ENCODE data around the gene MLYCD. TPM values are rescaled to one million over a fixed set of nuclear protein-coding genes. Genes with fewer than 3 reads are reported as not detected.

Gene MLYCD
- total and polyA plus RNA-seq, 8 donors: 4.3 to 11.2 (median 8.9) TPM

GRCh38 chr16:83973077-83973476 is 74.2 kb downstream of the MLYCD start:
- 80 to 81% methylated on average over 10 of the region's 10 CpGs for WGBS, 2 donors
- intact Hi-C loops (cut with DNase I): no loop called here
- peak in 1 of 6 donors; percentile 27 for DNase-seq

GRCh38 chr16:83973581-83974385 is 74.9 kb downstream of the MLYCD start:
- 80 to 83% methylated on average over 22 of the region's 22 CpGs for WGBS, 2 donors
- Histone ChIP-seq H3K36me3 (no peaks in the 10 kb centered on the region), H3K27me3 (no peaks in the 10 kb centered on the region), H3K4me3 (no peak overlapping the region), H3K9me3 (no peaks in the 10 kb centered on the region), H3K27ac (no peak overlapping the region), H3K4me1 (no peaks in the 10 kb centered on the region)
- ATAC-seq (no peak), FAIRE-seq (no peak), DNase-seq (peak in 1 of 6 donors; percentile 23)
- no peak for TF ChIP-seq CTCF (IDR thresholded peaks at IDR 0.05)
- intact Hi-C loops (cut with DNase I): no loop called here

More at GRCh38 chr16:83973077-83973476, 74.2 kb downstream of the MLYCD start:
- Histone ChIP-seq H3K4me3 (no peak overlapping the region), H3K9me3 (no peaks in the 10 kb centered on the region), H3K4me1 (no peaks in the 10 kb centered on the region), H3K27ac (no peak overlapping the region), H3K36me3 (no peaks in the 10 kb centered on the region), H3K27me3 (no peaks in the 10 kb centered on the region)
- FAIRE-seq (no peak), ATAC-seq (no peak)
- TF ChIP-seq CTCF (IDR thresholded peaks at IDR 0.05): no peak

- intact Hi-C loops (cut with DNase I): no loop called here
- H3K36me3 ChIP-seq: no peaks in the 10 kb centered on the region
These were observed 75.6 kb downstream of the MLYCD start for GRCh38 chr16:83974475-83974874.

GRCh38 chr16:83975590-83976260 is 76.8 kb downstream of the MLYCD start:
- intact Hi-C loops (cut with DNase I): no loop called here
- TF ChIP-seq CTCF (IDR thresholded peaks at IDR 0.05): no peak
- ATAC-seq (no peak), DNase-seq (peak in 1 of 6 donors; percentile 44), FAIRE-seq (no peak)
- Histone ChIP-seq H3K9me3 (no peaks in the 10 kb centered on the region), H3K4me1 (no peaks in the 10 kb centered on the region), H3K27ac (no peak overlapping the region), H3K27me3 (no peaks in the 10 kb centered on the region), H3K36me3 (no peaks in the 10 kb centered on the region), H3K4me3 (no peak overlapping the region)
- 81 to 83% methylated on average over 15 of the region's 15 CpGs for WGBS, 2 donors

More at GRCh38 chr16:83974475-83974874, 75.6 kb downstream of the MLYCD start:
- WGBS, 2 donors: 65 to 69% methylated on average over 7 of the region's 7 CpGs
- no peak for ATAC-seq
- no peak for FAIRE-seq
- TF ChIP-seq CTCF (IDR thresholded peaks at IDR 0.05): no peak
- no peak overlapping the region for H3K27ac ChIP-seq
- DNase-seq: no peak
- H3K9me3 ChIP-seq: no peaks in the 10 kb centered on the region
- H3K4me3 ChIP-seq: no peak overlapping the region
- no peaks in the 10 kb centered on the region for H3K4me1 ChIP-seq
- H3K27me3 ChIP-seq: no peaks in the 10 kb centered on the region

Other genes with a start within 250 kb of the MLYCD start
- 10 to 100 TPM; 21.3 to 53.7 (median 32.0) TPM for gene HSBP1, start 91.1 kb upstream of the MLYCD start, total RNA-seq
- gene HSBP1, start 91.1 kb upstream of the MLYCD start, polyA plus RNA-seq: 10 to 100 TPM; 16.3 to 32.8 TPM
- gene OSGIN1, start 54.1 kb downstream of the MLYCD start, total RNA-seq: 1 to 10 TPM; 3.6 to 4.5 (median 3.8) TPM
- 10 to 100 TPM; 14.3 to 15.9 TPM for gene OSGIN1, start 54.1 kb downstream of the MLYCD start, polyA plus RNA-seq
- 1 to 10 TPM in 2 of 6 donors, under 1 TPM in 4; 0.37 to 1.7 (median 0.81) TPM for gene NECAB2, start 69.1 kb downstream of the MLYCD start, total RNA-seq
- 10 to 100 TPM in 1 of 2 donors, 1 to 10 TPM in 1; 6.3 to 23.8 TPM for gene NECAB2, start 69.1 kb downstream of the MLYCD start, polyA plus RNA-seq
- gene SLC38A8, start 143.7 kb downstream of the MLYCD start, total RNA-seq: under 1 TPM in 2 of 6 donors, not detected in 4; 0.14 to 0.31 TPM
- under 1 TPM; 0.38 to 0.49 TPM for gene SLC38A8, start 143.7 kb downstream of the MLYCD start, polyA plus RNA-seq
- gene MBTPS1, start 217.8 kb downstream of the MLYCD start, total RNA-seq: 10 to 100 TPM; 38.8 to 56.8 (median 43.2) TPM
- gene MBTPS1, start 217.8 kb downstream of the MLYCD start, polyA plus RNA-seq: 10 to 100 TPM; 32.8 to 54.0 TPM
- gene HSDL1, start 246.1 kb downstream of the MLYCD start, total RNA-seq: 10 to 100 TPM in 1 of 6 donors, 1 to 10 TPM in 5; 4.2 to 11.8 (median 7.1) TPM
- 10 to 100 TPM in 1 of 2 donors, 1 to 10 TPM in 1; 6.5 to 14.5 TPM for gene HSDL1, start 246.1 kb downstream of the MLYCD start, polyA plus RNA-seq
- under 1 TPM; 0.28 to 0.78 (median 0.44) TPM for gene DNAAF1, start 246.2 kb downstream of the MLYCD start, total RNA-seq
- gene DNAAF1, start 246.2 kb downstream of the MLYCD start, polyA plus RNA-seq: 1 to 10 TPM; 4.6 to 8.7 TPM